ENCODE measurements around the gene IER3IP1. TPM values are rescaled to one million over a fixed set of nuclear protein-coding genes. Genes with fewer than 3 reads are reported as not detected.
"Not testable (repeated sequence)": the region's sequence is repeated elsewhere in the genome, so short reads cannot be mapped to it uniquely, and the experiment has no call there.

Gene IER3IP1
- total RNA-seq, 1 donor from 2014 or later: 27.5 TPM

DNA sequence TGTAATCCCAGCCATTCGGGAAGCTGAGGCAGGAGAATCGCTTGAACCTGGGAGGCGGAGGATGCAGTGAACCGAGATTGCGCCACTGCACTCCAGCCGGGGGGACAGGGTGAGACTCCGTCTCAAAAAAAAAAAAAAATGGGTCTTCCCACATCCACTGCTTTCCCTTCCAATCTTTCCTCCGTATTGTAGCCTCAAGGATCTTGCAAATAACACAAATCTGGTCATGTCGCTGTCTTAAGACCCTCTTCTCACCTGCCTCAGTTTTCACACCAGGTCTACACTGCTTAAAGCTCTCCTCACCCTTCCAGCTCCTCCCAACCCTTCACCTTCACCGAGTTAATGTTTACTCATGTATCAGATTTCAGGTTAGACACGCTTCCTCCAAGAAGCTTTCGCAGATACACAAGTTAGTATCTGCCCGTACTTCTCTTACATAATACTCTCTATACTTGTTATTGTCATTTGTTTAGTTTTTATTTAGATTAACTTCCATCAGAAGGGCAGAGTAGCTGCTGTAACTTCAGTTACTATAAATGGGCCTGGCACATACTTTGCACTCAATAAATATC, 1.5 kb downstream of the IER3IP1 start:
- TF ChIP-seq, protein P1, sequence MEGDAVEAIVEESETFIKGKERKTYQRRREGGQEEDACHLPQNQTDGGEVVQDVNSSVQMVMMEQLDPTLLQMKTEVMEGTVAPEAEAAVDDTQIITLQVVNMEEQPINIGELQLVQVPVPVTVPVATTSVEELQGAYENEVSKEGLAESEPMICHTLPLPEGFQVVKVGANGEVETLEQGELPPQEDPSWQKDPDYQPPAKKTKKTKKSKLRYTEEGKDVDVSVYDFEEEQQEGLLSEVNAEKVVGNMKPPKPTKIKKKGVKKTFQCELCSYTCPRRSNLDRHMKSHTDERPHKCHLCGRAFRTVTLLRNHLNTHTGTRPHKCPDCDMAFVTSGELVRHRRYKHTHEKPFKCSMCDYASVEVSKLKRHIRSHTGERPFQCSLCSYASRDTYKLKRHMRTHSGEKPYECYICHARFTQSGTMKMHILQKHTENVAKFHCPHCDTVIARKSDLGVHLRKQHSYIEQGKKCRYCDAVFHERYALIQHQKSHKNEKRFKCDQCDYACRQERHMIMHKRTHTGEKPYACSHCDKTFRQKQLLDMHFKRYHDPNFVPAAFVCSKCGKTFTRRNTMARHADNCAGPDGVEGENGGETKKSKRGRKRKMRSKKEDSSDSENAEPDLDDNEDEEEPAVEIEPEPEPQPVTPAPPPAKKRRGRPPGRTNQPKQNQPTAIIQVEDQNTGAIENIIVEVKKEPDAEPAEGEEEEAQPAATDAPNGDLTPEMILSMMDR (conservative IDR thresholded peaks at IDR 0.05; ENCODE audit: low read depth, low read length): no peak
- H3K4me3 ChIP-seq (ENCODE audit: low read depth, low read length): peak overlapping the region; percentile 98
- DNase-seq (ENCODE audit: low read depth): peak; percentile 59

DNA sequence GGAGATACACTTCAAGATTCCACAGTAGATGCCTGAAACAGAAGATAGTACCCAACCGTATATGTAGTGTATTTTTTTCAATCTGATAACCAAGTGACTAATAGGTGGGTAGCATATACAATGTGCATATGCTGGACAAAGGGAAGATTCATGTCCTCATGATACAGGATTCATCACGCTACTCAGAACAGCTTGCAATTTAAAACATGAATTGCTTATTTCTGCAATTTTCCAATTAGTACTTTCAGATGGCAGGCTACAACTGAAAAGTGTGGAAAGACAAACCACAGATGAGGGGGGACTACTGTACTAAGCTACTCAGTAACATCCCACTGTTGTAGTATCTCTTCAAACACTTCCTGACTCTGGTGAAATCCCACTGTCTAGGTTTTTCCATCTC, 3.7 kb downstream of the IER3IP1 start:
- DNase-seq (ENCODE audit: low read depth): no peak
- TF ChIP-seq, protein P1 (conservative IDR thresholded peaks at IDR 0.05; ENCODE audit: low read depth, low read length): no peak
- H3K4me3 ChIP-seq (ENCODE audit: low read depth, low read length): no peak overlapping the region

DNA sequence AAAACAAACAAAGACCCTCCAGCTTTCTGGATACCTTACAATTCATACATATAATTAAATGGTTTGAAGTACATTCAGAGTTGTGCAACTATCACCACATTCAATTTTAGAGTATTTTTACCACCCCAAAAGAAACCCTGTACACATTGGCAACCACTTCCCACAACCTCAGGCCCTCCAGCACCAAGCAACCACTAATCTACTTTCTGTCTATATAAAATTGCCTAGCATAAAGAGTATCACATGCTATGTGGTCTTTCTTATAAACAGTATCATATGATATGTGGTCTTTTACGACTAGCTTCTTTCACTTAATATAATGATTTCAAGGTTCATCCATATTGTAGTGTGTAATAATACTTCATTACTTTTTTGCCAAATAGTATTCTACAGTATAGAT, 7.3 kb downstream of the IER3IP1 start:
- H3K4me3 ChIP-seq (ENCODE audit: low read depth, low read length): no peak overlapping the region
- DNase-seq (ENCODE audit: low read depth): no peak
- TF ChIP-seq, protein P1 (conservative IDR thresholded peaks at IDR 0.05; ENCODE audit: low read depth, low read length): no peak

DNA sequence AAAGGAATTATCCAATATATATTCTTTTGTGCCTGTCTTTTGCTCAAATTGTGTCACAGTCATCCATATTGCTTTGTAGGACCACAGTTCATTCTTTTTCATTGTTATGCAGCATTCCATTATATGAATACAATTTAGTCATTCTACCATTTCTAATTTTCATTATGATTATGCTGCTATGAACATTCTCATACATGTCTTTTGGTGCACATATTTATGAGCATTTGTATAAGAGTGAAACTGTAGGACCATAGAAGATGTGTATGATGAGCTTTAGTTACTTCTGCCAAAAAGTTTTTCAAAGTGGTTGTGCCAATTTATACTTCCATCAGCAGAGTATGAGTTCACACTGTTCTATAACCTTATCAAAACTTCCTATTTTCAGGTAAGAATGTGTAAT, 7.7 kb downstream of the IER3IP1 start:
- DNase-seq (ENCODE audit: low read depth): no peak
- TF ChIP-seq, protein P1 (conservative IDR thresholded peaks at IDR 0.05; ENCODE audit: low read depth, low read length): no peak

DNA sequence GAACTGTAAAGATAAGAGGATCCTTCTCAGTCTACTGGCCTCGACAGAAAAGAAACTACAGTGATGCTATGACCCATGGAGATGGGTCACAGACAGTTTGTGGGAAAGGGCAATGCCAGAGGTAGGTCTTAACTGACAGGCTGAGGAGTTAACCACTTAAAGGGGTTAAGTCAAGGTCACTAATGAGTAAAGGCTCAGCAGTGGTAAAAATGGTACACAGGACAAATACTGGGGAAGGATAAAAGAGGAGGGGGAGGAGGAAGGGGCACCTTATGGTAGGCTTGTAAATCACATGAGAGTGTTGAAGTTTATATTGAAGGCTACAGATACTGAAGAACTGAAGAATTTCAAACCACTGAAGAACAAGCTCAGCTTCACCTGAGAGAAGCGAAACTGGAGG, 9.9 kb downstream of the IER3IP1 start:
- TF ChIP-seq, protein P1 (conservative IDR thresholded peaks at IDR 0.05; ENCODE audit: low read depth, low read length): no peak
- DNase-seq (ENCODE audit: low read depth): no peak
- no peak overlapping the region for H3K4me3 ChIP-seq (ENCODE audit: low read depth, low read length)

More for the DNA sequence above, 7.7 kb downstream of the IER3IP1 start:
- H3K4me3 ChIP-seq (ENCODE audit: low read depth, low read length): no peak overlapping the region

DNA sequence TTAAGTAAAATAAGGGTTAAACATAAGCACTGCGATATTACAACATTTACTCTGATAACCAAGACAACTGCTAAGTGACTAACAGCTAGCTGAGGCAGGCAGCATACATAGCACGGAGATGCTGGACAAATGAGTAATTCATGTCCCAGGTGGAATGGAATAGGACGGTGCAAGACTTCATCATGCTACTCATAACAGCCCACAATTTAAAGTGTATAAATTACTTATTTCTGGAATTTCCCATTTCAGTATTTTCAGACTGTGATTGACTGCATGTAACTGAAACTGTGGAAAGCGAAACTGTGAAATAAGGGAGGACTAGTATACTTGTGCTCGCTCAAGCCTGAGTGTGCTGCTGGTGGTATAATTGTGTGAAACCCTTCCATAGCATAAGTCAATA, 12.9 kb downstream of the IER3IP1 start:
- DNase-seq (ENCODE audit: low read depth): no peak
- peak overlapping the region; percentile 14 for H3K4me3 ChIP-seq (ENCODE audit: low read depth, low read length)
- TF ChIP-seq, protein P1 (conservative IDR thresholded peaks at IDR 0.05; ENCODE audit: low read depth, low read length): no peak

DNA sequence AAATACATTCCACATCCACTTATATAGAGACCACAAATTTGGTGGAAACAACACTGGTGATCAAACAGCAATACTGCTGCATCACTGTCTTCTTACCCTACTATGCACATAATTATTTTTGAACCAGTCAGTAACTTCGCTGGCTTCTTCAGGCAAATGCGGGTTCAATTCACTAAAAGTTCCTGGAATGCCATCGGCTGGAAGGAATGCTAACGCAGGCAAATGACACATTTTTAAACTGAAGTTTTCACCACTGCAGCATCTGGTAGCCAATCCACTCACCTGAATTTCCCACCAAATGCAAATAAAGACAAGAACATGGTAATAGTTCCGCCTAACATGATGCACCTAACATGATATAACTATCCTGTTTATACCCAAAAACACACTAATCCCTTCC, 15.9 kb downstream of the IER3IP1 start:
- no peak for DNase-seq (ENCODE audit: low read depth)
- H3K4me3 ChIP-seq (ENCODE audit: low read depth, low read length): no peak overlapping the region
- TF ChIP-seq, protein P1 (conservative IDR thresholded peaks at IDR 0.05; ENCODE audit: low read depth, low read length): no peak

DNA sequence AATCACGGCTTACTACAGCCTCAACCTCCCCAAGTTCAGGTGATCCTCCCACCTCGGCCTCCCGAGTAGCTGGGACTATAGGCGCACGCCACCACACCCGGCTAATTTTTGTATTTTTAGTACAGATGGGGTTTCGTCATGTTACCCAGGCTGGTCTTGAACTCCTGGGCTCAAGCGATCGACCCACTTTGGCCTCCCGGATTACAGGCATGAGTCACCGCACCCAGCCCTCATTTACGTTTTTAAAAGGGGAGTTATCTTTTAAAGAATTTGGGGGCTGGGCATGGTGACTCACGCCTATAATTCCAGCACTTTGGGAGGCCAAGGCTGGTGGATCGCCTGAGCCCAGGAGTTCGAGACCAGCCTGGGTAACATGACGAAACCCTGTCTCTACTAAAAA, 17.8 kb downstream of the IER3IP1 start:
- H3K4me3 ChIP-seq (ENCODE audit: low read depth, low read length); DNase-seq (ENCODE audit: low read depth): not testable (repeated sequence)

All from epithelial cell of proximal tubule (primary cell).